GM08714 (cell line): ENCODE data around the gene CATSPERZ.

Experiments
- H3K4me3 ChIP-seq: fragments of 200-500 bp; sonication (Bioruptor generic); 2 replicates; pipeline ENCODE4 v1.5.1; 2014; ENCODE audit warnings: mild to moderate bottlenecking, low read length, inconsistent platforms
- ZNF274 ChIP-seq: IDR thresholded peaks from 2 replicates; pipeline ENCODE4 v1.6.1; 2012; ENCODE audit warnings: mild to moderate bottlenecking, low read depth, low read length

Gene CATSPERZ

GRCh38 chr11:64269540-64270220, 30.5 kb upstream of the CATSPERZ start:
- peak overlapping the region; percentile 76 for H3K4me3 ChIP-seq
- TF ChIP-seq ZNF274, result no peak

GRCh38 chr11:64275031-64275800, 24.9 kb upstream of the CATSPERZ start:
- TF ChIP-seq ZNF274, result no peak
- H3K4me3 ChIP-seq, result no peak overlapping the region

- no peak overlapping the region for H3K4me3 ChIP-seq
- TF ChIP-seq ZNF274, result no peak
Measured at GRCh38 chr11:64275841-64276240, 24.3 kb upstream of the CATSPERZ start.

- no peak overlapping the region for H3K4me3 ChIP-seq
- no peak for TF ChIP-seq ZNF274
Measured at GRCh38 chr11:64276653-64277431, 23.3 kb upstream of the CATSPERZ start.

GRCh38 chr11:64278576-64279190, 21.5 kb upstream of the CATSPERZ start:
- TF ChIP-seq ZNF274, result no peak
- H3K4me3 ChIP-seq, result no peak overlapping the region

- TF ChIP-seq ZNF274, result no peak
- H3K4me3 ChIP-seq, result no peak overlapping the region
Measured at GRCh38 chr11:64281957-64282770, 18.0 kb upstream of the CATSPERZ start.

- no peak for TF ChIP-seq ZNF274
- H3K4me3 ChIP-seq, result no peak overlapping the region
Measured at GRCh38 chr11:64283092-64283491, 17.1 kb upstream of the CATSPERZ start.

- TF ChIP-seq ZNF274, result no peak
- peak within 1 kb of the TSS; percentile 78 for H3K4me3 ChIP-seq
Measured at GRCh38 chr11:64284048-64284961, 15.9 kb upstream of the CATSPERZ start, which contains the start of gene BAD. Gene BAD (minus strand): TSS chr11:64284665. CDS start chr11:64284368, 297 bp downstream.

- no peak for TF ChIP-seq ZNF274
Measured at GRCh38 chr11:64284962-64285884, 14.9 kb upstream of the CATSPERZ start, which contains the start of gene GPR137. Gene GPR137 (plus strand): TSS chr11:64285848. CDS start chr11:64286525, 677 bp downstream.

GRCh38 chr11:64285885-64286800, 14.0 kb upstream of the CATSPERZ start:
- TF ChIP-seq ZNF274, result no peak

More at GRCh38 chr11:64284962-64285884, 14.9 kb upstream of the CATSPERZ start, which contains the start of gene GPR137:
- H3K4me3 ChIP-seq, result peak within 1 kb of the TSS; percentile 78

More at GRCh38 chr11:64285885-64286800, 14.0 kb upstream of the CATSPERZ start:
- H3K4me3 ChIP-seq, result peak overlapping the region; percentile 78; the same call in 1 of the 2 replicates
